Neural cell (in vitro differentiated cells): ENCODE data around the gene HIPK1.

Experiments used
- CTCF ChIP-seq: fragments of 450-650 bp; IDR thresholded peaks from 2 replicates; pipeline ENCODE4 v1.5.1; 2014; ENCODE audit warnings: antibody characterized with exemption, mild to moderate bottlenecking, moderate library complexity; ENCODE audit not compliant: poor library complexity, severe bottlenecking
- EP300 ChIP-seq: fragments of 450-650 bp; conservative IDR thresholded peaks from 2 replicates; pipeline ENCODE4 v1.6.1; 2014; ENCODE audit warnings: antibody characterized with exemption, mild to moderate bottlenecking, moderate library complexity; ENCODE audit not compliant: poor library complexity, severe bottlenecking
- EZH2 ChIP-seq: fragments of 200-600, 300-800 bp; shearing (Covaris generic), sonication (generic); IDR thresholded peaks from 2 replicates; pipeline ENCODE4 v1.6.1; 2014; ENCODE audit warnings: antibody characterized with exemption, low read length, borderline replicate concordance, mild to moderate bottlenecking; ENCODE audit not compliant: insufficient read depth, poor library complexity, severe bottlenecking
- POLR2AphosphoS5 ChIP-seq: IDR thresholded peaks from 2 replicates; pipeline ENCODE4 v1.6.1; 2012

GRCh38 chr1:113887402-113888175 lies 41.5 kb upstream of the HIPK1 start, which contains the start of gene BCL2L15:
- TF ChIP-seq CTCF: no peak
- TF ChIP-seq EP300: no peak
- no peak for TF ChIP-seq EZH2
- no peak for TF ChIP-seq POLR2AphosphoS5
